ENCODE data around the gene MAP3K13.

Gene MAP3K13

GRCh38 chr3:185362850-185363661 is at the start of gene MAP3K13:
MAP3K13 (plus strand) TSS chr3:185363136; CDS start chr3:185428582, 65,446 bp downstream.
- in situ Hi-C loops (cut with MboI; ENCODE audit: low sequenced_read_pairs): no loop called here

- in situ Hi-C loops (cut with MboI; ENCODE audit: low sequenced_read_pairs): no loop called here
Observed at GRCh38 chr3:185313693-185314246, 49.2 kb upstream of the MAP3K13 start.

- in situ Hi-C loops (cut with MboI; ENCODE audit: low sequenced_read_pairs): no loop called here
Observed at GRCh38 chr3:185316740-185317412, 46.1 kb upstream of the MAP3K13 start.

- in situ Hi-C loops (cut with MboI; ENCODE audit: low sequenced_read_pairs): no loop called here
Observed at GRCh38 chr3:185317674-185318073, 45.3 kb upstream of the MAP3K13 start.

- in situ Hi-C loops (cut with MboI; ENCODE audit: low sequenced_read_pairs): no loop called here
Observed at GRCh38 chr3:185318141-185318540, 44.8 kb upstream of the MAP3K13 start.

- in situ Hi-C loops (cut with MboI; ENCODE audit: low sequenced_read_pairs): no loop called here
Observed at GRCh38 chr3:185319801-185320200, 43.1 kb upstream of the MAP3K13 start.

- in situ Hi-C loops (cut with MboI; ENCODE audit: low sequenced_read_pairs): no loop called here
Observed at GRCh38 chr3:185320949-185321348, 42.0 kb upstream of the MAP3K13 start.

GRCh38 chr3:185322101-185322719 is 40.7 kb upstream of the MAP3K13 start:
- in situ Hi-C loops (cut with MboI; ENCODE audit: low sequenced_read_pairs): no loop called here

GRCh38 chr3:185325946-185326791 is 36.8 kb upstream of the MAP3K13 start:
- in situ Hi-C loops (cut with MboI; ENCODE audit: low sequenced_read_pairs): no loop called here

GRCh38 chr3:185327062-185327461 is 35.9 kb upstream of the MAP3K13 start:
- in situ Hi-C loops (cut with MboI; ENCODE audit: low sequenced_read_pairs): no loop called here

GRCh38 chr3:185328324-185329004 is 34.5 kb upstream of the MAP3K13 start:
- in situ Hi-C loops (cut with MboI; ENCODE audit: low sequenced_read_pairs): no loop called here

- in situ Hi-C loops (cut with MboI; ENCODE audit: low sequenced_read_pairs): no loop called here
Observed at GRCh38 chr3:185330238-185330637, 32.7 kb upstream of the MAP3K13 start.

GRCh38 chr3:185330644-185331043 is 32.3 kb upstream of the MAP3K13 start:
- in situ Hi-C loops (cut with MboI; ENCODE audit: low sequenced_read_pairs): no loop called here

GRCh38 chr3:185332026-185332735 is 30.8 kb upstream of the MAP3K13 start:
- in situ Hi-C loops (cut with MboI; ENCODE audit: low sequenced_read_pairs): no loop called here

- in situ Hi-C loops (cut with MboI; ENCODE audit: low sequenced_read_pairs): no loop called here
Observed at GRCh38 chr3:185335799-185336198, 27.1 kb upstream of the MAP3K13 start.

GRCh38 chr3:185337231-185337816 is 25.6 kb upstream of the MAP3K13 start:
- in situ Hi-C loops (cut with MboI; ENCODE audit: low sequenced_read_pairs): no loop called here

GRCh38 chr3:185339945-185340344 is 23.0 kb upstream of the MAP3K13 start:
- in situ Hi-C loops (cut with MboI; ENCODE audit: low sequenced_read_pairs): no loop called here

- in situ Hi-C loops (cut with MboI; ENCODE audit: low sequenced_read_pairs): no loop called here
Observed at GRCh38 chr3:185340751-185341150, 22.2 kb upstream of the MAP3K13 start.

Measured in HL-60/S4 (cell line).